ENCODE measurements around the gene METRN.

Gene METRN

GRCh38 chr16:695355-696089 is 19.4 kb upstream of the METRN start:
- TF ChIP-seq CTCF (IDR thresholded peaks at IDR 0.05) (no peak), ZFX (IDR thresholded peaks at IDR 0.05; ENCODE audit: borderline replicate concordance) (no peak)
- H3K27ac ChIP-seq, result peak overlapping the region; percentile 98

- H3K27ac ChIP-seq, result 0 out of 2 replicates have a peak overlapping the region, but pooled peaks have one; percentile 27
Observed at GRCh38 chr16:698911-699671, 15.8 kb upstream of the METRN start.

GRCh38 chr16:700684-701584 is 14.0 kb upstream of the METRN start:
- no peak overlapping the region for H3K27ac ChIP-seq
- TF ChIP-seq CTCF (IDR thresholded peaks at IDR 0.05) (no peak), ZFX (IDR thresholded peaks at IDR 0.05; ENCODE audit: borderline replicate concordance) (no peak)

More at GRCh38 chr16:698911-699671, 15.8 kb upstream of the METRN start:
- TF ChIP-seq CTCF (IDR thresholded peaks at IDR 0.05), result no peak
- no peak for TF ChIP-seq ZFX (IDR thresholded peaks at IDR 0.05; ENCODE audit: borderline replicate concordance)

GRCh38 chr16:702341-702740 is 12.6 kb upstream of the METRN start:
- H3K27ac ChIP-seq, result peak overlapping the region; percentile 90; the same call in 1 of the 2 replicates
- no peak for TF ChIP-seq CTCF (IDR thresholded peaks at IDR 0.05)
- TF ChIP-seq ZFX (IDR thresholded peaks at IDR 0.05; ENCODE audit: borderline replicate concordance), result no peak

GRCh38 chr16:703406-703805 is 11.5 kb upstream of the METRN start:
- peak overlapping the region; percentile 90 for H3K27ac ChIP-seq
- no peak for TF ChIP-seq CTCF (IDR thresholded peaks at IDR 0.05)
- TF ChIP-seq ZFX (IDR thresholded peaks at IDR 0.05; ENCODE audit: borderline replicate concordance), result no peak

GRCh38 chr16:704047-704446 is 10.9 kb upstream of the METRN start:
- TF ChIP-seq ZFX (IDR thresholded peaks at IDR 0.05; ENCODE audit: borderline replicate concordance), result no peak
- no peak for TF ChIP-seq CTCF (IDR thresholded peaks at IDR 0.05)
- peak overlapping the region; percentile 90 for H3K27ac ChIP-seq

All from 22Rv1 (cell line).